Measurements from ENCODE around the gene CBARP. TPM values are rescaled to one million over a fixed set of nuclear protein-coding genes. Genes with fewer than 3 reads are reported as not detected.
A peak's percentile ranks its signal among the peaks of the same experiment; 100 is the strongest.

Gene CBARP
- total and polyA plus RNA-seq, 9 of the 15 experiments (the other 6 are each of a cell fraction or from before 2014, with no cell fraction given): 0.03 to 8.9 (median 1.2) TPM; not detected in 1

GRCh38 chr19:1253514-1254080, 15.8 kb upstream of the CBARP start (continued):
- TF ChIP-seq NR2C2 (CRISPR knock-in tag; IDR thresholded peaks at IDR 0.05): no peak
- peak; percentile 11; the same call in 1 of the 2 replicates for TF ChIP-seq NR2C2 (tag; IDR thresholded peaks at IDR 0.05)
- TF ChIP-seq ZNF436 (CRISPR knock-in tag; IDR thresholded peaks at IDR 0.05): no peak
- TF ChIP-seq OTX1 (CRISPR knock-in tag; IDR thresholded peaks at IDR 0.05): no peak
- TF ChIP-seq JUND (IDR thresholded peaks at IDR 0.05; ENCODE audit: borderline replicate concordance, low read depth, low read length): no peak
- TF ChIP-seq JUND (tag; IDR thresholded peaks at IDR 0.05; ENCODE audit: borderline replicate concordance, low read depth, low read length): 0 out of 3 replicates have a peak, but pooled peaks have one; percentile 51
- peak; percentile 16; the same call in 1 of the 2 replicates for TF ChIP-seq TAL1 (IDR thresholded peaks at IDR 0.05)
- no peak for TF ChIP-seq RNF219 (CRISPR knock-in tag; IDR thresholded peaks at IDR 0.05)
- peak; percentile 9; the same call in 1 of the 2 replicates for TF ChIP-seq ZNF592 (IDR thresholded peaks at IDR 0.05)
- peak; percentile 68; the same call in 1 of the 2 replicates for TF ChIP-seq ZNF175 (CRISPR knock-in tag; IDR thresholded peaks at IDR 0.05; ENCODE audit: low read depth)
- TF ChIP-seq ZBTB7A (IDR thresholded peaks at IDR 0.05; ENCODE audit: borderline replicate concordance, control insufficient read depth, low read depth, low read length): peak; percentile 54; the same call in 1 of the 2 replicates
- TF ChIP-seq ZFP1 (CRISPR knock-in tag; IDR thresholded peaks at IDR 0.05): no peak
- TF ChIP-seq HDAC1 (IDR thresholded peaks at IDR 0.05): peak in 1 of 2 experiments; percentile 31; a peak in 1 of 4 replicates
- peak; percentile 53 for TF ChIP-seq ZFX (CRISPR knock-in tag; IDR thresholded peaks at IDR 0.05)
- TF ChIP-seq ZNF263 (CRISPR knock-in tag; IDR thresholded peaks at IDR 0.05; ENCODE audit: borderline replicate concordance): 0 out of 2 replicates have a peak, but pooled peaks have one; percentile 7
- no peak for TF ChIP-seq RB1 (IDR thresholded peaks at IDR 0.05; ENCODE audit: low read depth)
- TF ChIP-seq POLR2AphosphoS5 (IDR thresholded peaks at IDR 0.05; ENCODE audit: control insufficient read depth, insufficient read depth, low read depth, low read length): peak; percentile 19
- TF ChIP-seq ZNF41 (CRISPR knock-in tag; conservative IDR thresholded peaks at IDR 0.05): no peak
- no peak for TF ChIP-seq SETDB1 (IDR thresholded peaks at IDR 0.05; ENCODE audit: low read length)
- TF ChIP-seq FOSL1 (tag; conservative IDR thresholded peaks at IDR 0.05): peak; percentile 80
- no peak for TF ChIP-seq FOXP4 (CRISPR knock-in tag; IDR thresholded peaks at IDR 0.05; ENCODE audit: borderline replicate concordance)

Data from K562 (cell line).